SK-N-MC (cell line): ENCODE measurements around the gene TP63.
A peak's percentile ranks its signal among the peaks of the same experiment; 100 is the strongest.

ENCODE experiments used
- DNase-seq: peaks from one replicate; pipeline ENCODE4 v3.0.0-alpha.2; 2011; ENCODE audit warnings: low read depth, low spot score
- H3K27ac ChIP-seq: fragments of 200-600 bp; sonication (generic); 2 replicates; pipeline ENCODE4 v1.5.1; 2016; ENCODE audit warnings: mixed run types
- H3K36me3 ChIP-seq: fragments of 200-600 bp; sonication (generic); 2 replicates; pipeline ENCODE4 v1.6.1; 2017; ENCODE audit warnings: antibody characterized with exemption, low read length, mixed read lengths; ENCODE audit not compliant: insufficient read depth
- H3K4me3 ChIP-seq: fragments of 200-600 bp; sonication (generic); 2 replicates; pipeline ENCODE4 v1.5.1; 2016
- H3K9ac ChIP-seq: fragments of 200-600 bp; sonication (generic); 2 replicates; pipeline ENCODE4 v1.8.0; 2017; ENCODE audit warnings: mixed run types, mixed read lengths; ENCODE audit not compliant: insufficient read length
- H3K9me3 ChIP-seq: fragments of 200-600 bp; sonication (generic); 2 replicates; pipeline ENCODE4 v1.6.1; 2017; ENCODE audit warnings: low read depth, mild to moderate bottlenecking, antibody characterized with exemption, low read length, moderate library complexity, mixed read lengths
- EZH2 ChIP-seq: fragments of 200-600 bp; sonication (generic); IDR thresholded peaks from one replicate; pipeline ENCODE4 v1.6.1; 2017; ENCODE audit warnings: antibody characterized with exemption
- FOXP2 ChIP-seq: optimal IDR thresholded peaks from 2 replicates; pipeline ENCODE3; 2011; ENCODE audit warnings: mild to moderate bottlenecking, moderate library complexity; ENCODE audit not compliant: insufficient read depth; ENCODE audit errors: extremely low read length, control extremely low read depth
- POLR2AphosphoS5 ChIP-seq: IDR thresholded peaks from 2 replicates; pipeline ENCODE4 v1.6.1; 2012; ENCODE audit warnings: mild to moderate bottlenecking, low read depth, low read length, borderline replicate concordance

Gene TP63

DNA sequence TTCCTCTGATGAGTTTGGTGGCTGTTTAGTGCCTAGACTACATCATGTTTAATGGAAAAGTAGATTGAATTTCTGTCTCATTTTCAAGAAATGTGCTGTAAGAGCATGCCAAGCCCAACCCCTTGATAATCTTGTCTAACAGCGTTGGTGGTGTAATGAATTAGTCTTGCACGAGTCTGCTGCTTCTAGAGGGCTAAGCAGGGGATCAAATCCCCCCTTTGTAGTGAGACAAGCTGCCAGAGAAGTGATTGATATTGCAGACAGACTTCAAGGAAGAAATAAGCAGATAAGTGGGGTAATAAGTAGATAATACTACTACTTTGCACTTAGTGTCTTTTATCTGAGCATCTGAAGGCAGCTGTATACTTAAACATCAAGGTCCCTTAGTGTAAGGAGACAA is 141.4 kb downstream of the TP63 start:
- Histone ChIP-seq H3K36me3 (no peaks in the 10 kb centered on the region), H3K27ac (peak overlapping the region; percentile 95), H3K9me3 (no peaks in the 10 kb centered on the region), H3K4me3 (peak overlapping the region; percentile 67), H3K9ac (peak overlapping the region; percentile 58)
- DNase-seq = no peak
- no peak for TF ChIP-seq FOXP2
- TF ChIP-seq POLR2AphosphoS5 = no peak
- TF ChIP-seq EZH2 = no peak

DNA sequence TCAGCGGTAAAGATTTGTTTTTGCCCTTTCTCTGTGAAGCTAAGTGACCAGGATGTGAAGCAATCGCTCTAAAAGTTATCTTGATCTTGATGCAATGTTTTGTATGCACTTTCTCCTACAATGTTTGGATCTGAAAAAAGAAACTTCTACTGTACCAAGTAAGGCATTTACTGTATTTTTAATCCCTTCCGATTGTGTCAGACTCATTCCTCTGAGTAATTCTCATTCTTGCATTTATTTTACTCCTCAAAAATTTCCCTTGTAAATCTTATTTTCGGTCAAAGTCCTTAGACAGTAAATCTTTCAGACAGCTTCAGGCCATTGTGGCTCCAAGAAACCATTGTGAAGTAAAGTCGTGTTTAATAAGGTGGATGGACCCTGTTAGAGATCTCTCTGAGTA is 141.9 kb downstream of the TP63 start:
- peak; percentile 55 for DNase-seq
- H3K36me3 ChIP-seq = no peaks in the 10 kb centered on the region
- no peaks in the 10 kb centered on the region for H3K9me3 ChIP-seq
- peak overlapping the region; percentile 58 for H3K9ac ChIP-seq
- H3K27ac ChIP-seq = peak overlapping the region; percentile 95
- H3K4me3 ChIP-seq = peak overlapping the region; percentile 67
- TF ChIP-seq FOXP2 = no peak
- no peak; the same call in 1 of the 2 replicates for TF ChIP-seq POLR2AphosphoS5
- TF ChIP-seq EZH2 = no peak

DNA sequence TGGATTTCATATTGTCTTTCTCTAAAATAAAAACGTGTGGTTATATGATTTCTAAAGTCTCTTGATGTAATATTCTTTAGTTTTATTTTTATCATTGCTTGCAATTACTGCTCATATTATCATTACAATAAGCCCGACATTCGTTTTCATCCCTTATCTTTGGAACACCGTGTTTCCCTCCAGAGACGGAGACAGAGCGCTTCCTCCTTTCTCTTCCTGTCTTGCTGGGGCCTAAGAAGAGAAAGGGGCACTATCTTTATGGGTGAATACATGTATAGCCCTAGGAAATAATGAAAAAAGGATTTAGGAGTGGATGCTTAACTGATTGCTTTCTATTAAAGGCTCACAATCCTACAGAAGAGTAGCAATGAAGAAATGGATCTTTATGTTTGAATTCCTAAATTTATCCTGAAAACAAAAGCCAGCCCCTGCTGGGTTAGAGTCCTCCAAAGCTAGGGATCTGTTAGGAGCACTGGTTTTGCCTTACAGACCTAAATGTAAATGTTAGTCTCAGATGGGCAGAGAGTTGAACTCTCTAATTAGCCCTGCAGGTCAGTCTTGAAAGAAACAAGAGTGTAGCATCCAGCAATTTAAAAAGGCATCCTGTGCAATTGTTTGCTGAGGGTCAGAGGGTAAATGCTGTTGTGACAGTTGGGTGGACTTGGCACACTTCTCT is 145.1 kb downstream of the TP63 start:
- Histone ChIP-seq H3K4me3 (peak overlapping the region; percentile 27), H3K9ac (peak overlapping the region; percentile 4), H3K9me3 (no peaks in the 10 kb centered on the region), H3K36me3 (no peaks in the 10 kb centered on the region), H3K27ac (peak overlapping the region; percentile 62)
- TF ChIP-seq FOXP2 = no peak
- no peak for TF ChIP-seq POLR2AphosphoS5
- no peak for TF ChIP-seq EZH2
- no peak for DNase-seq

DNA sequence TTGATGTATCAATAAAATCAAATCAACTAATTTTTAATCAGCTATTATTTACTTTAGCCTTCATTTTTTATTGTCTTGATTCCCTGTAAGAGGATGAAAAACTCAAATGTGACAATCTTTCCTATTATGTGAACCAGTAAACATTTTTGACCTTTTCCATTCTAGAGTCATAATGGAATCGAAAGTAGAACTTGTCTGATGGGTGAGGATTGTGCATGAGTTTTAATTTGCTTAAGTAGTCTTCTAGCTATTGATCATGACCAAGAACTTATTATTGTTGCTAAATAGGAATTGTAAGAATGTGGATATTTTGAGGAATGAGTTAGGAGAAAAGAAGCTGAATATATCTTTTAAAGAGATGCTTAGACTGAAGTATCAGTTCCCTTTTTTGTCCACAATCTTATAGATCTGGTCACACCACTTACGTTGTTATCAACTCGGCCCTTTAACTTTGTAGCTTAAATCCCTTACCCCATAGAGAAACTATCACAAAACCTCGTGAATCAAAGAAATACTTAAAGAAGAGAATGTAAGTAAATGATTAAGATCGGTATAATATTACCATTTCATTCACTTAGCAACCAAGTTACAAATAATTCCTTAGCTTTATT is 147.3 kb downstream of the TP63 start:
- H3K27ac ChIP-seq = no peak overlapping the region
- no peaks in the 10 kb centered on the region for H3K9me3 ChIP-seq
- no peak overlapping the region for H3K9ac ChIP-seq
- H3K4me3 ChIP-seq = no peak overlapping the region
- no peak for DNase-seq
- H3K36me3 ChIP-seq = no peaks in the 10 kb centered on the region
- TF ChIP-seq EZH2 (no peak), POLR2AphosphoS5 (no peak), FOXP2 (no peak)

DNA sequence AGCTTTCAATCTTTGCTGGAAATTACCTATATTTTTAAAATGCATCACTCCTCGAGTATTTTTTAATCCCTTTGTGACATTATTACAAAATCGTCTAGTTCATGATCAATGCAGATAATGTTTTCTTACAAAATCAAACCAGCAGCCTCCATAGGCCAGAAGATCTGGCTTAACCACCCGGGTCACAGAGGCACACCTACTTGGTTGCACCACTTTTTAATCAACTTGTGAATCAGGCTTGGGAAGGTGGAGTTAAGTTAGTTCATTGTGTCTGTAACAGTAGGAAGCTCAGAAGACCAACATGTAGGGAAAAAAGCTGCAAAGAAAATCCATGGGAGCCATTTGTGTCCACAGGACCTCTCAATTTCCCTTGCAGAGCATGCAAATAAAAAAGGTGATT is 148.0 kb downstream of the TP63 start:
- no peak for DNase-seq
- Histone ChIP-seq H3K27ac (no peak overlapping the region), H3K9me3 (no peaks in the 10 kb centered on the region), H3K36me3 (no peaks in the 10 kb centered on the region), H3K4me3 (no peak overlapping the region), H3K9ac (no peak overlapping the region)
- TF ChIP-seq EZH2 = no peak
- no peak for TF ChIP-seq POLR2AphosphoS5
- no peak for TF ChIP-seq FOXP2

DNA sequence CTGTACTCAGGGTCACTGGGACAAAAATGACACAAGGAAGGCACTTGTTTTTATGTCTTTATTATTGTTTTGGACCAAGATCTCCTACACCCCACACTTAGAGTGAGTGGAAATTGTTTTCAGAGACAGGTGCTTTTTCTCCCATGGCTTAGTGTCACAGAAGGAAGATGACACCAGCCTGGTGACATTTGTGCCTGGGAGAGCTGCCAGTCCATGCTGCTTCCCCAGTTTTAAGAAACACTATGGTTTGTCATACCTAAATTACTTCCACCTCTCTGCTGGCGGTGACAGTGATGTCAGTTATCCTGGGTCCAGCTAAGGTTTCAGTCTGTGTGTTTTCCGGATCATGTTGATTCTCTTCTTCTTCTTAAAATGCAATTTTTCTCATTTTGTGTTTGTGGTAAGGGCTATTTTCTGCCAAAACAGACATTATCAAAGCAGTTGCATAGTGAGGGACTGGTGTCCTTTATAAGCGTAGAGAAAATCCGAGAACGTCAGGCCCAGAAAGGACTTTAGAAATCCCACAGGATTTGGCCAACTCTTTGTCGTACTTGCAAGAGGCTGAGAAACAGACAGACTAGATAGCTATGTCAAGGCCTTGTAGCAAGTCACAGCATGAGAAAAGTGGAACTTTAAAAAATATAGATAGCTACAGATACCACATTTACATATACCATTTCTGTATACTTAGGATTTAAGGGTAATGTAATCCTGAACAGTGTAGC is 149.5 kb downstream of the TP63 start:
- TF ChIP-seq FOXP2 = no peak
- no peak for TF ChIP-seq POLR2AphosphoS5
- TF ChIP-seq EZH2 = no peak
- no peak for DNase-seq
- H3K4me3 ChIP-seq = no peak overlapping the region
- no peaks in the 10 kb centered on the region for H3K36me3 ChIP-seq
- H3K9me3 ChIP-seq = no peaks in the 10 kb centered on the region
- H3K27ac ChIP-seq = no peak overlapping the region
- H3K9ac ChIP-seq = no peak overlapping the region

DNA sequence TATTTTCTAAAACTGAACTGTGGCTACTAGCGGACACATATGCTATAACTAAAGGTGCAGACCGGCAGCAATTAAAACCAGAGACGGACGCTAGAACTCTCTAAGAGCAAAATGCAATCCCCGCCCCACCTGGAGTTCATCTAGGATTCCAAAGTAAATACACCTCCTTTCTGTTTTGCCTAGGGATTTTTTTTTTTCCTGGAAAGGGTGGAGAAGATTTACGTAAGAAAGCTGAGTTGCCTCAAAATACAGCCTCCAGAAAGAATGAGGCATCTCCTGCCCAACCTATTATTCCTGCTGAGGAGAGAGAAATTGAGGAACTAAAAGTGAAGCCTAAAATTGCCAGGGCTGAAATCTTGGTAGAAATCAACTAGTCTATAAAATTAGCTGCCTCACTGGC is 150.2 kb downstream of the TP63 start:
- no peak overlapping the region for H3K9ac ChIP-seq
- no peaks in the 10 kb centered on the region for H3K9me3 ChIP-seq
- TF ChIP-seq EZH2 (no peak), FOXP2 (no peak), POLR2AphosphoS5 (no peak)
- H3K27ac ChIP-seq = no peak overlapping the region
- no peak overlapping the region for H3K4me3 ChIP-seq
- no peaks in the 10 kb centered on the region for H3K36me3 ChIP-seq
- DNase-seq = no peak

DNA sequence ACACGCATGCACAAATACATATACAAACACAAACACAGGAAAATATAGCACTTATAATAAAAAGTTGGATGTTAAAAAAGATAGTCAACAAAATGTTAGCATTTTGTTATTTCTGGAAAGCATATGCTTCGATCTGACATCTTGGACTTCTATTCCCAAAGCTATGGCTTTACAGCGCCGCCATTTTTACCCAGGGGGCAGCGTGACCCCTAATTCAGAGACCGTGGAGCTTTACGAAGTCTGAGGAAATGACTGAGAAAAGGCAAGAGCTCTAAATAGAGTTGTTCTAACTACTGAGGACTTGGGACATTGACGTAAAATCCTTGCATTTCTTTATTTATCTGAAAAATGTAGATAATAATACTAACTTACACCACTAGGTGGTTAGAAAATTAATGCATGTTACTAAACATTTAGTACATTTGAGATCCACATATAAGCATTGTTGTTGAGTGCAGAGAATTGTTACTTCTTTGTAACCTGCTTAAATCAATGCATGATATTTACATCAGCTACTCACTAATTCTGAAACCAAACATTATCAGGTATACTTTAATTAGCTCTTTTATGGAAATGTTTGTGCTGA is 155.4 kb downstream of the TP63 start:
- Histone ChIP-seq H3K9ac (no peak overlapping the region), H3K36me3 (no peaks in the 10 kb centered on the region), H3K4me3 (no peak overlapping the region), H3K9me3 (no peaks in the 10 kb centered on the region), H3K27ac (no peak overlapping the region)
- TF ChIP-seq FOXP2 (no peak), POLR2AphosphoS5 (no peak), EZH2 (no peak)
- no peak for DNase-seq
